Keratinocyte (primary cell): ENCODE results near the gene BLOC1S4. TPM values are rescaled to one million over a fixed set of nuclear protein-coding genes. Genes with fewer than 3 reads are reported as not detected.

Source experiments
- DNase-seq: peaks from one replicate; pipeline ENCODE4 v3.0.0-alpha.2; 2011; ENCODE audit warnings: low read depth, missing footprints, low spot score
- FAIRE-seq: peaks from 2 replicates; lab custom pipeline; 2011; peaks lifted over from hg19 to GRCh38; lab: Jason Lieb, UNC
- H2AFZ ChIP-seq: 2 replicates; pipeline ENCODE4 v1.6.0; 2012; ENCODE audit warnings: low read length, control low read depth, inconsistent platforms; ENCODE audit not compliant: control insufficient read depth
- H3K27ac ChIP-seq: 2 replicates; pipeline ENCODE4 v1.5.1; 2011; ENCODE audit warnings: low read length; ENCODE audit not compliant: control insufficient read depth, insufficient read depth
- H3K27me3 ChIP-seq: 3 replicates; pipeline ENCODE4 v1.6.0; 2011; ENCODE audit warnings: low read length; ENCODE audit not compliant: control insufficient read depth, insufficient read depth; ENCODE audit errors: extremely low read depth
- H3K36me3 ChIP-seq, 2 experiments: 2 replicates in 1 of 2; 3 replicates in 1 of 2; pipeline ENCODE4 v1.5.1; 2011; ENCODE audit warnings: low read length in 2 of 2, mild to moderate bottlenecking in 1 of 2; ENCODE audit not compliant: control insufficient read depth in 2 of 2, insufficient read depth in 2 of 2; ENCODE audit errors: extremely low read depth in 1 of 2
- H3K4me1 ChIP-seq: 3 replicates; pipeline ENCODE4 v1.5.1; 2011; ENCODE audit warnings: low read length; ENCODE audit not compliant: control insufficient read depth, insufficient read depth; ENCODE audit errors: extremely low read depth
- H3K4me2 ChIP-seq: 3 replicates; pipeline ENCODE4 v1.6.0; 2011; ENCODE audit warnings: low read depth, low read length; ENCODE audit not compliant: control insufficient read depth, insufficient read depth; ENCODE audit errors: extremely low read depth
- H3K4me3 ChIP-seq, 3 experiments: fragments of 200-600 bp in 1 of 3; sonication (generic) in 1 of 3; 2 replicates in 2 of 3; 3 replicates in 1 of 3; pipeline ENCODE4 v1.5.1; 2011 to 2016; ENCODE audit warnings: low read length in 3 of 3, mild to moderate bottlenecking in 3 of 3, control low read depth in 2 of 3, inconsistent platforms in 1 of 3, low read depth in 1 of 3, mixed read lengths in 1 of 3, mixed run types in 1 of 3, moderate library complexity in 1 of 3; ENCODE audit not compliant: control insufficient read depth in 2 of 3, insufficient read depth in 2 of 3; ENCODE audit errors: extremely low read depth in 1 of 3
- H3K79me2 ChIP-seq: 2 replicates; pipeline ENCODE4 v1.6.0; 2012; ENCODE audit warnings: low read length; ENCODE audit not compliant: control insufficient read depth, insufficient read depth
- H3K9ac ChIP-seq: 3 replicates; pipeline ENCODE4 v1.6.0; 2011; ENCODE audit warnings: low read length; ENCODE audit not compliant: control insufficient read depth, insufficient read depth; ENCODE audit errors: extremely low read depth
- H3K9me1 ChIP-seq: 3 replicates; pipeline ENCODE4 v1.6.0; 2011; ENCODE audit warnings: low read length; ENCODE audit not compliant: control insufficient read depth, insufficient read depth; ENCODE audit errors: extremely low read depth
- H3K9me3 ChIP-seq: 2 replicates; pipeline ENCODE4 v1.5.1; 2012; ENCODE audit warnings: low read depth, low read length; ENCODE audit not compliant: control insufficient read depth
- H4K20me1 ChIP-seq: 3 replicates; pipeline ENCODE4 v1.6.0; 2011; ENCODE audit warnings: low read length; ENCODE audit not compliant: control insufficient read depth, insufficient read depth; ENCODE audit errors: extremely low read depth
- CTCF ChIP-seq, 3 experiments: IDR thresholded peaks in 1 of 3; conservative IDR thresholded peaks in 1 of 3; optimal IDR thresholded peaks in 1 of 3; 2 replicates in 2 of 3; 3 replicates in 1 of 3; pipeline versions ENCODE3 to v1.5.1; 2011; ENCODE audit warnings: low read length in 3 of 3, mild to moderate bottlenecking in 3 of 3, moderate library complexity in 2 of 3, control low read depth in 1 of 3, inconsistent platforms in 1 of 3; ENCODE audit not compliant: insufficient read depth in 2 of 3; ENCODE audit errors: extremely low read depth in 1 of 3
- EZH2 ChIP-seq: IDR thresholded peaks from one replicate; pipeline ENCODE4 v1.6.1; 2012; ENCODE audit warnings: inconsistent platforms, mild to moderate bottlenecking, low read length, moderate library complexity
- dilution Hi-C: fragments of 300-500 bp; cut with MboI; formaldehyde crosslinking; loops from one replicate; pipeline ENCODE4 v1.7.0; 2020; ENCODE audit warnings: low sequenced_read_pairs; ENCODE audit not compliant: extremely low pct_ligation_motif_present
- polyA plus RNA-seq, 5 experiments: library from polyadenylated mRNA; depleted of rRNA in 3 of 5; stranded (reverse) in 3 of 5; stranded (forward) in 1 of 5; unstranded in 1 of 5; fragments of >200 nt; gene quantifications; 1 replicate in 1 of 5; 2 replicates in 3 of 5; 3 replicates in 1 of 5; pipeline versions ENCODE4 v1.2.1 to v1.2.3, GENCODE V29; 2011 to 2012; ENCODE audit warnings: missing spikeins in 2 of 5, low read depth in 1 of 5, low replicate concordance in 1 of 5

Gene BLOC1S4
- polyA plus RNA-seq, 1 donor (not counting 4 experiments of a cell fraction or from before 2014, with no cell fraction given) = 11.7 TPM

- H4K20me1 ChIP-seq = no peaks in the 10 kb centered on the region
- H3K4me2 ChIP-seq = no peak overlapping the region
- TF ChIP-seq EZH2 (no peak), CTCF (optimal IDR thresholded peaks at IDR 0.05 in 1 of 3, IDR thresholded peaks at IDR 0.05 in 1 of 3, conservative IDR thresholded peaks at IDR 0.05 in 1 of 3; ENCODE audit: extremely low read depth in 1 of 3, insufficient read depth in 2 of 3, low read length in 3 of 3) (no peak)
- H3K36me3 ChIP-seq = no peaks in the 10 kb centered on the region
- H3K27me3 ChIP-seq = no peaks in the 10 kb centered on the region
- DNase-seq = no peak
- no peaks in the 10 kb centered on the region for H3K9me3 ChIP-seq
- FAIRE-seq = no peak
- no peak overlapping the region for H3K27ac ChIP-seq
- H3K9ac ChIP-seq = no peak overlapping the region
- H3K4me3 ChIP-seq = no peak overlapping the region
- peaks cover 5% of the 10 kb centered on the region for H3K79me2 ChIP-seq
- dilution Hi-C loops = no loop called here
- no peaks in the 10 kb centered on the region for H3K9me1 ChIP-seq
- no peak overlapping the region for H2AFZ ChIP-seq
- H3K4me1 ChIP-seq = peaks cover 14% of the 10 kb centered on the region
Observed at GRCh38 chr4:6722891-6723290, 6.9 kb downstream of the BLOC1S4 start.

GRCh38 chr4:6723851-6724250, 7.9 kb downstream of the BLOC1S4 start:
- no peak for FAIRE-seq
- Histone ChIP-seq H3K9me1 (no peaks in the 10 kb centered on the region), H3K27ac (no peak overlapping the region), H3K36me3 (no peaks in the 10 kb centered on the region), H4K20me1 (no peaks in the 10 kb centered on the region), H3K4me2 (no peak overlapping the region), H3K79me2 (no peaks in the 10 kb centered on the region), H3K9ac (no peak overlapping the region), H3K9me3 (no peaks in the 10 kb centered on the region), H3K4me1 (peaks cover 12% of the 10 kb centered on the region), H2AFZ (no peak overlapping the region), H3K27me3 (no peaks in the 10 kb centered on the region), H3K4me3 (no peak overlapping the region)
- no peak for DNase-seq
- dilution Hi-C loops = no loop called here
- no peak for TF ChIP-seq EZH2
- TF ChIP-seq CTCF (optimal IDR thresholded peaks at IDR 0.05 in 1 of 3, IDR thresholded peaks at IDR 0.05 in 1 of 3, conservative IDR thresholded peaks at IDR 0.05 in 1 of 3; ENCODE audit: extremely low read depth in 1 of 3, insufficient read depth in 2 of 3, low read length in 3 of 3) = no peak
